Measurements from ENCODE around the gene ANO10. TPM values are rescaled to one million over a fixed set of nuclear protein-coding genes. Genes with fewer than 3 reads are reported as not detected.
"Not testable (repeated sequence)": the region's sequence is repeated elsewhere in the genome, so short reads cannot be mapped to it uniquely, and the experiment has no call there.

The ANO10 gene
- total RNA-seq, 1 donor from 2014 or later: 24.9 TPM

DNA sequence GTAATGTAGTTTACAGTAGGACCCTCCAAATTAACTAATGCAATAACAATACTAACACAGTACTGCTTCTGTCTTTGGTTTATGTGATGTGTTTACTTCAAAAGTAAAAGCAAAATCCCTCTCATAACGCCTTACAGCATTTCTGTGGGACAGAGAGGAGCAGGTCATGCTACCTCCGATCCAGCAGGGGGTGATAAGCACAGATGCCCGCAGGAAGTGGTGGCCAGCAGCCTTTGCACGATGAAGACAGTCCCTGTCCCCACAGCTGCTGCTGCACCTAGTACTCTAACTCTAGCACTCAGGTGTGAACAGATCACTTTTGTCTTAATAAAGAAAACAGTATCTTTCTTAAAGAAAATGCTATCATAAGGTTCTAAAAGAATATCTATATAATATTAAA lies 38.3 kb downstream of the ANO10 start:
- Histone ChIP-seq H3K4me1 (peaks cover 3 to 4% of the 10 kb centered on the region in 2 donors), H3K27me3 (no peaks in the 10 kb centered on the region), H3K27ac (peak overlapping the region; percentile 42 to 57), H3K9me3 (no peaks in the 10 kb centered on the region), H3K4me3 (no peak overlapping the region), H3K36me3 (no peaks in the 10 kb centered on the region)
- intact Hi-C loops (cut with DNase I): no loop called here
- TF ChIP-seq, protein P1, sequence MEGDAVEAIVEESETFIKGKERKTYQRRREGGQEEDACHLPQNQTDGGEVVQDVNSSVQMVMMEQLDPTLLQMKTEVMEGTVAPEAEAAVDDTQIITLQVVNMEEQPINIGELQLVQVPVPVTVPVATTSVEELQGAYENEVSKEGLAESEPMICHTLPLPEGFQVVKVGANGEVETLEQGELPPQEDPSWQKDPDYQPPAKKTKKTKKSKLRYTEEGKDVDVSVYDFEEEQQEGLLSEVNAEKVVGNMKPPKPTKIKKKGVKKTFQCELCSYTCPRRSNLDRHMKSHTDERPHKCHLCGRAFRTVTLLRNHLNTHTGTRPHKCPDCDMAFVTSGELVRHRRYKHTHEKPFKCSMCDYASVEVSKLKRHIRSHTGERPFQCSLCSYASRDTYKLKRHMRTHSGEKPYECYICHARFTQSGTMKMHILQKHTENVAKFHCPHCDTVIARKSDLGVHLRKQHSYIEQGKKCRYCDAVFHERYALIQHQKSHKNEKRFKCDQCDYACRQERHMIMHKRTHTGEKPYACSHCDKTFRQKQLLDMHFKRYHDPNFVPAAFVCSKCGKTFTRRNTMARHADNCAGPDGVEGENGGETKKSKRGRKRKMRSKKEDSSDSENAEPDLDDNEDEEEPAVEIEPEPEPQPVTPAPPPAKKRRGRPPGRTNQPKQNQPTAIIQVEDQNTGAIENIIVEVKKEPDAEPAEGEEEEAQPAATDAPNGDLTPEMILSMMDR (IDR thresholded peaks at IDR 0.05): no peak
- DNase-seq (ENCODE audit: low spot score in 2 of 2): no peak

- TF ChIP-seq, protein P1 (IDR thresholded peaks at IDR 0.05): no peak
- intact Hi-C loops (cut with DNase I): no loop called here
These were observed 38.9 kb downstream of the ANO10 start for GRCh38 chr3:43582866-43583265.

DNA sequence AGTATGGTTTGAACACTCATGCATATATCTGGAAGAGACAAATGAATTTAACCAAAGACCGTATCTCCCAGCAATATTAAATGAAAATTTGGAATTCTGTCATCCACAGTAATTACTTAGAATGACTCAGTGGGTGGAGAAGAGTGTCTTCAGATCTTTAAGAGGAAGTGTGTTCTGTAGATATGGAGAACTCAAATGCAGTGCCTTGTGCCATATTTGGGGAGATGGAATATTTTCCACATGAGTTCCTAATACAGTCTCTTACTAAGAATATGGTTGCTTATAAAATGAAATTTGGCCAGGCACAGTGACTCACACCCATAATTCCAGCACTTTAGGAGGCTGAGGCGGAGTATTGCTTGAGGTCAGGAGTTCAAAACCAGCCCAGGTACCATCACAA lies 40.5 kb downstream of the ANO10 start:
- peaks cover 0 to 6% of the 10 kb centered on the region in 2 donors for H3K36me3 ChIP-seq
- no peaks in the 10 kb centered on the region for H3K27me3 ChIP-seq
- intact Hi-C loops (cut with DNase I): no loop called here
- H3K4me3 ChIP-seq: no peak overlapping the region
- H3K9me3 ChIP-seq: no peaks in the 10 kb centered on the region
- peaks cover 3 to 4% of the 10 kb centered on the region in 2 donors for H3K4me1 ChIP-seq
- DNase-seq (ENCODE audit: low spot score in 2 of 2): no peak
- H3K27ac ChIP-seq: no peak overlapping the region
- TF ChIP-seq, protein P1 (IDR thresholded peaks at IDR 0.05): no peak

More at GRCh38 chr3:43582866-43583265, 38.9 kb downstream of the ANO10 start:
- H3K27ac ChIP-seq: peak overlapping the region; percentile 42 to 57
- no peaks in the 10 kb centered on the region for H3K27me3 ChIP-seq
- H3K4me3 ChIP-seq: no peak overlapping the region
- H3K4me1 ChIP-seq: peaks cover 3 to 4% of the 10 kb centered on the region in 2 donors
- no peak for DNase-seq (ENCODE audit: low spot score in 2 of 2)
- no peaks in the 10 kb centered on the region for H3K36me3 ChIP-seq
- no peaks in the 10 kb centered on the region for H3K9me3 ChIP-seq

GRCh38 chr3:43580181-43580580 lies 41.6 kb downstream of the ANO10 start:
- Histone ChIP-seq H3K4me1 (peaks cover 3 to 4% of the 10 kb centered on the region in 2 donors), H3K36me3 (peaks cover 5 to 7% of the 10 kb centered on the region in 2 donors), H3K9me3 (no peaks in the 10 kb centered on the region), H3K4me3 (no peak overlapping the region), H3K27me3 (no peaks in the 10 kb centered on the region), H3K27ac (no peak overlapping the region)
- no peak for DNase-seq (ENCODE audit: low spot score in 2 of 2)
- intact Hi-C loops (cut with DNase I): no loop called here
- TF ChIP-seq, protein P1 (IDR thresholded peaks at IDR 0.05): no peak

DNA sequence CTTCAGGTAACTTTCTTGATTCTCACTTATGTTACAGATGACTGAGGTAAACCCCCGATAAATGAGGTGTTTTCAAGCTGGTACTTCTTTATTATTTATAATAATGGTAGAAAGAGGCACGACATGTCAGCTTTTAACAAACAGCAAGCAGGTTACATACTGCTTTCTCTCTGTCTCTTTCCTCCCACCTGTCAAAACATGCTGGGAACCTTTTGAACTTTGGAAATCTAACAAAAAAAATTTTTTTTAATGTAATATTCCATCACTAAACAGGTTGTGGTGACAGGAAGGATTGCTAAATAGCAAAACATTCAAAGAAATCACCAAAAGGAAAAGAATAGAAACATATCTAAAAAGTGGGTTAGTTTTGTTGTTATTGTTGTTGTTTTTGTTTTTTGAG lies 48.2 kb downstream of the ANO10 start:
- H3K36me3 ChIP-seq: peaks cover 5 to 7% of the 10 kb centered on the region in 2 donors
- H3K27ac ChIP-seq: no peak overlapping the region
- H3K9me3 ChIP-seq: no peaks in the 10 kb centered on the region
- DNase-seq (ENCODE audit: low spot score in 2 of 2): no peak
- intact Hi-C loops (cut with DNase I): no loop called here
- no peak overlapping the region for H3K4me3 ChIP-seq
- H3K27me3 ChIP-seq: no peaks in the 10 kb centered on the region
- TF ChIP-seq, protein P1 (IDR thresholded peaks at IDR 0.05): no peak
- H3K4me1 ChIP-seq: no peaks in the 10 kb centered on the region

DNA sequence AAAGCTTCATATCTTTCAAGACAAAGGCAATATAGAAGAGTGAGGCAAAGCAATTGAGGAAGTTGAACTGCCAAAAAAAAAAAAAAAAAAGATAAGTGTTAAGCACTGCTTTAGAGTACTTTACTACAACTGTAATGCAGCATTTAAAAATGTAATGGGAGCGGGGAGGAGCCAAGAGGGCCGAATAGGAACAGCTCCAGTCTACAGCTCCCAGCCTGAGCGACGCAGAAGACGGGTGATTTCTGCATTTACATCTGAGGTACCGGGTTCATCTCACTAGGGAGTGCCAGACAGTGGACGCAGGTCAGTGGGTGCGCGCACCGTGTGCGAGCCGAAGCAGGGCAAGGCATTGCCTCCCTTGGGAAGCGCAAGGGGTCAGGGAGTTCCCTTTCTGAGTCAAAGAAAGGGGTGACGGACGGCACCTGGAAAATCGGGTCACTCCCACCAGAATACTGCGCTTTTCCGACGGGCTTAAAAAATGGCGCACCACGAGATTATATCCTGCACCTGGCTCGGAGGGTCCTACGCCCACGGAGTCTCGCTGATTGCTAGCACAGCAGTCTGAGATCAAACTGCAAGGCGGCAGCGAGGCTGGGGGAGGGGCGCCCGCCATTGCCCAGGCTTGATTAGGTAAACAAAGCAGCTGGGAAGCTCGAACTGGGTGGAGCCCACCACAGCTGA lies 56.0 kb downstream of the ANO10 start:
- H3K9me3 ChIP-seq; H3K27me3 ChIP-seq; H3K4me3 ChIP-seq; H3K27ac ChIP-seq; DNase-seq (ENCODE audit: low spot score in 2 of 2); H3K4me1 ChIP-seq; H3K36me3 ChIP-seq; intact Hi-C loops (cut with DNase I): not testable (repeated sequence)
